A673 (cell line): Measurements from ENCODE around the gene FAM83G.

Experiments used
- EZH2 ChIP-seq: fragments of 200-600 bp; sonication (generic); IDR thresholded peaks from 2 replicates; pipeline ENCODE4 v1.6.1; 2017; ENCODE audit warnings: borderline replicate concordance, low read depth, mild to moderate bottlenecking, mixed read lengths, antibody characterized with exemption, low read length; ENCODE audit not compliant: poor library complexity, severe bottlenecking
- TF ChIP-seq, protein P1 (sequence below): fragments of 300-800, 200-600 bp; sonication (generic); conservative IDR thresholded peaks from 2 replicates; pipeline ENCODE4 v1.5.1; 2017; ENCODE audit warnings: low read depth, mild to moderate bottlenecking, antibody characterized with exemption, low read length, moderate library complexity, mixed read lengths

- TF ChIP-seq, protein P1, sequence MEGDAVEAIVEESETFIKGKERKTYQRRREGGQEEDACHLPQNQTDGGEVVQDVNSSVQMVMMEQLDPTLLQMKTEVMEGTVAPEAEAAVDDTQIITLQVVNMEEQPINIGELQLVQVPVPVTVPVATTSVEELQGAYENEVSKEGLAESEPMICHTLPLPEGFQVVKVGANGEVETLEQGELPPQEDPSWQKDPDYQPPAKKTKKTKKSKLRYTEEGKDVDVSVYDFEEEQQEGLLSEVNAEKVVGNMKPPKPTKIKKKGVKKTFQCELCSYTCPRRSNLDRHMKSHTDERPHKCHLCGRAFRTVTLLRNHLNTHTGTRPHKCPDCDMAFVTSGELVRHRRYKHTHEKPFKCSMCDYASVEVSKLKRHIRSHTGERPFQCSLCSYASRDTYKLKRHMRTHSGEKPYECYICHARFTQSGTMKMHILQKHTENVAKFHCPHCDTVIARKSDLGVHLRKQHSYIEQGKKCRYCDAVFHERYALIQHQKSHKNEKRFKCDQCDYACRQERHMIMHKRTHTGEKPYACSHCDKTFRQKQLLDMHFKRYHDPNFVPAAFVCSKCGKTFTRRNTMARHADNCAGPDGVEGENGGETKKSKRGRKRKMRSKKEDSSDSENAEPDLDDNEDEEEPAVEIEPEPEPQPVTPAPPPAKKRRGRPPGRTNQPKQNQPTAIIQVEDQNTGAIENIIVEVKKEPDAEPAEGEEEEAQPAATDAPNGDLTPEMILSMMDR: no peak
- no peak for TF ChIP-seq EZH2
Observed at GRCh38 chr17:18921912-18922451, 82.6 kb downstream of the FAM83G start.
